DMS 273 treated with DMSO at 0.1 percent for 48 hours (cell line): ENCODE data around the gene ZNF416.
A peak's percentile ranks its signal among the peaks of the same experiment; 100 is the strongest.

ENCODE experiments used
- DNase-seq: peaks from one replicate; lab custom pipeline; 2025; lab: John Stamatoyannopoulos, UW

The ZNF416 gene

GRCh38 chr19:57578487-57579205 is at the start of gene ZNF416:
Gene ZNF416 (minus strand): TSS chr19:57578911. CDS start chr19:57578704, 207 bp downstream.
- peak; percentile 97 for DNase-seq

- no peak for DNase-seq
Measured at GRCh38 chr19:57623091-57623490, 44.4 kb upstream of the ZNF416 start.

DNA sequence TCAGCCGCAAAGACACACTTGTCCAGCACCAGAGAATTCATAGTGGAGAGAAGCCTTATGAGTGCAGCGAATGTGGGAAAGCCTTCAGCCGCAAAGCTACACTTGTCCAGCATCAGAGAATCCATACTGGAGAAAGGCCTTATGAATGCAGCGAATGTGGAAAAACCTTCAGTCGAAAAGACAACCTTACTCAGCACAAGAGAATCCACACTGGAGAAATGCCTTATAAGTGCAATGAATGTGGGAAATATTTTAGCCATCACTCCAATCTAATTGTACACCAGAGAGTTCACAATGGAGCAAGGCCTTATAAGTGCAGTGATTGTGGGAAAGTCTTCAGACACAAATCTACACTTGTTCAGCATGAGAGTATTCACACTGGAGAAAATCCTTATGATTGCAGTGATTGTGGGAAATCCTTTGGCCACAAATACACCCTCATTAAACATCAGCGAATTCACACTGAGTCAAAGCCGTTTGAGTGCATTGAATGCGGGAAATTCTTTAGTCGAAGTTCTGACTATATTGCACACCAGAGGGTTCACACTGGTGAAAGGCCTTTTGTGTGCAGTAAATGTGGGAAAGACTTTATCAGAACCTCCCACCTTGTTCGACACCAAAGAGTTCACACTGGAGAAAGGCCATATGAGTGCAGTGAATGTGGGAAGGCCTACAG is 42.1 kb upstream of the ZNF416 start:
- no peak for DNase-seq

DNA sequence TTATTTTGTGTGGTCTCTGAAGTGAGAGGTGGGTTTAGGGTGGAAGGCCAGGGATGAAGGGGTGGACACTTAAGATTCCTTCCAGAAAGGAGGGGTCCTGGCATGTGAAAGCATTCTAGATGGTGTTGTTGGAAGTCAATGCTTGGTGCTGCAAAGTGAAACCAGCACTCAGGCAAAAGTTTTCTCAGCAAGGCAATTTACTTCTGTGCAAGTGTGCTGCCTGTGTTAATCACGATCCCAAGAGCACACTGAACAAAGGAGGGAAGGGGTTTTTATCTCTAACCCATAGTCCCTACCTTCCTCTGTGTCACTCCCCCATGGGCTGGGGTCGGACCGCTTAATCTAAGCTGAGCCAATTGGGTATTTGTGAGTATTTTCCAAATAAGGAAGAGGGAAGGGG is 36.6 kb upstream of the ZNF416 start:
- DNase-seq, result no peak

DNA sequence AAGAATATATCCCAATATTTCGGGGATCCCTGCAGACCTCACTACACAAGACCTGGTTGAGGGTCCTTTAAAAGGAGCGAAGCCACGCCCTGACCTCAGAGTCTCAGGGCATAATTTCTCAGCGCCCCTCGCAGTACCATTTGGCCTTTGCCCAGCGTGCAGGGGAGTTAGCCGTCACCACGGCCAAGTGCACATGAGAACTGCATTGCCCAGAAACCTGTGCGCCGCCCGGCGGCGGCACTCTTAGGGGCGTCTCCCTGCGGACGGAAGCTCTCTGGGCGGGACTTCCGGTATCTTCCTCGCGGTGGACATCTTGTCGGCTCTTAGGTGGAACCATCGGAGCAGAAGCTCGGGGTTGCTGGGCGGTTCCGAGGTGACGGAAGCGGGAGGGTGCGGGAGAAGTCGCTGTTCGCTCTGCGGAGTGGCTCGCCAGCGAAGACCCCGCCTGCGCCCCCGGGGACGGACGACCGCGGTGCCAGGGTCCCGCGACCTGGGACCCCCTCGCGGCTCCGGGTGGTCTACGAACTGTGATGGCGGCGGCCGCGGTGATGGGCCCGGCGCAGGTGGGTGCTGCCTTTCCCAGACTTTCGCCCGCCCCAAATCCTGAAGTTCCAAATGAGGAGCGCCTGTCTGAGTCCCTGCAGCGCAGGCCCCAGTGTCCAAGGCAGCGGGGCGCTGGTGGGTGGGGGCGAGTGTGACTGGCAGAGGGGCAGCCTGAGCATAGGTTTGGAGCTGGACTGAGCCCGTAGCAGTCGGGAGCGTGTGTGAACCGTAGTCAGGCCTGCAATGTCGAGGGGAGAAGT is 35.4 kb upstream of the ZNF416 start, which contains the start of gene ZNF134:
Gene ZNF134, plus strand, starts transcription at position 302 of the 803 bp plus-strand sequence. CDS start 5,227 bp downstream, outside the sequence.
- peak; percentile 87 for DNase-seq

- no peak for DNase-seq
Measured at GRCh38 chr19:57611113-57611512, 32.4 kb upstream of the ZNF416 start.

DNA sequence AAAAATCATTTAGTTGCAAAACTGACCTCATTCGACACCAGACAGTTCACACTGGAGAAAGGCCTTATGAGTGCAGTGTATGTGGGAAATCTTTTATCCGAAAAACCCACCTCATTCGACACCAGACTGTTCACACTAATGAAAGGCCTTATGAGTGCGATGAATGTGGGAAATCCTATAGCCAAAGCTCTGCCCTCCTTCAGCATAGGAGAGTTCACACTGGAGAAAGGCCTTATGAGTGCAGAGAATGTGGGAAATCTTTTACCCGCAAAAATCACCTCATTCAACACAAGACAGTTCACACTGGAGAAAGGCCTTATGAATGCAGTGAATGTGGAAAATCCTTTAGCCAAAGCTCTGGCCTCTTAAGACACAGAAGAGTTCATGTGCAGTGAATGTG is 28.2 kb upstream of the ZNF416 start:
- DNase-seq, result no peak

DNA sequence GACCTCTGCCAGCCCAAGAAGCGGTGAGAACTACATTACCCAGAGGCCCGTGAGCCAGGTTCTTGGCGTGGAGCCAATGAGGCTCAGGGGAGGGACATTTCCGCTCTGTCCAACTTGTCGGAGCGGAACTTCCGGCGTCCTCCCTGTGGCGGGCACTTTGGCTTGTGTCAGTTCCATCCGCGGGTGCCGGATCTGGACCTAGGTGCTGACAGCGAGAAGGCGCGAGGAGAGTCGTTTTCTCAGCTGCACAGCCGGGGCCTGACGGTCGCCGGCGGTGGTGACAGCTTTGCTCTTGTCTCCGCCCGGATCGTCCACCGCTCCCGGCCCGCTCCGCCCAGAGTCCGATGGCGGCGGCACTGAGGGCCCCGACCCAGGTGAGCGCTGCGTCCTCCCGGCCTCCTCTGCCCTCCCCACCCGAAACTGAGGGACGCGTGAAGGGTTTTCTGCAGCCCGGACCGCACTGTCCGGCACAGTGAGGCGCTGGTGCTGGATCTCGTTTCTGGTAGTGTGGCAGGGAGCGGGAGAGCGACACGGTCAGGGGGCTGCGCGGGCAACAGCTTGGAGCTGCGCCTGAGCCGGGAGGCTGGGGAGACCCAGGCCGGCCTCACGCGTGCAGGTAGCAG is 21.2 kb upstream of the ZNF416 start, which contains the start of gene ZNF530:
Gene ZNF530, plus strand, starts transcription at position 125 of the 623 bp plus-strand sequence. CDS start 4,461 bp downstream, outside the sequence.
- peak; percentile 76 for DNase-seq

GRCh38 chr19:57599377-57599760 is 20.7 kb upstream of the ZNF416 start:
- no peak for DNase-seq

GRCh38 chr19:57587529-57587928 is 8.8 kb upstream of the ZNF416 start:
- no peak for DNase-seq

- peak; percentile 85 for DNase-seq
Measured at GRCh38 chr19:57583521-57584416, 5.1 kb upstream of the ZNF416 start, which contains the start of gene ZIK1. Gene ZIK1 (plus strand): TSS chr19:57584145. CDS start chr19:57584357, 212 bp downstream.

- no peak for DNase-seq
Measured at GRCh38 chr19:57583104-57583520, 4.4 kb upstream of the ZNF416 start.

- no peak for DNase-seq
Measured at GRCh38 chr19:57576661-57577060, 2.0 kb downstream of the ZNF416 start.

GRCh38 chr19:57572415-57572947 is 6.2 kb downstream of the ZNF416 start:
- DNase-seq, result no peak

- DNase-seq, result no peak
Measured at GRCh38 chr19:57570707-57571106, 8.0 kb downstream of the ZNF416 start.

GRCh38 chr19:57566396-57567265 is 12.1 kb downstream of the ZNF416 start:
- no peak for DNase-seq

DNA sequence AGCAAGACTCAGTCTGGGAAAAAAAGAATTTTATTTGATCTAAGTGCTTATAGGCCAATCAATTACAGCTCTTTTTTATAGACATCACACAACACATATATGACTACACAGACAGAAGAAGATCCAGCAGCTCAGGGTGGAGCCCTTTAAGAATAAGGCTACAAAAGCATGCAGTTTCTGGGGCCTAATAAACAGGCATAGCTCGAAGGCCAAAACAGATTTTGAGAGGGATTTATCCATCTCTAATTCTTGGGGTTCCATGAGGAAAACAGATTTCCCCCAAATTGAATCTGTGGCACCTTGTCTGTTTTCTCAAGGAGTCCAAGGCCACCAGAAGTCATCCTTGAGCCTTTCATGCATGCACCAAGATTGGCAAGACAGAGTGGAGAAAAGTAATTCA is 15.2 kb downstream of the ZNF416 start:
- DNase-seq, result no peak

- DNase-seq, result no peak
Measured at GRCh38 chr19:57560049-57560491, 18.6 kb downstream of the ZNF416 start.

GRCh38 chr19:57559404-57560025 is 19.2 kb downstream of the ZNF416 start, which contains the start of gene ZNF550:
Gene ZNF550 (minus strand): TSS chr19:57559863. CDS start chr19:57559682, 181 bp downstream.
- peak; percentile 55 for DNase-seq
